IPS-NIHi7 (cell line): ENCODE results near the gene NCBP2L.
"Not testable (repeated sequence)": the region's sequence is repeated elsewhere in the genome, so short reads cannot be mapped to it uniquely, and the experiment has no call there.

ENCODE experiments used
- DNase-seq: peaks from one replicate; pipeline ENCODE4 v3.0.0; 2012; ENCODE audit warnings: mixed read lengths; ENCODE audit errors: extremely low spot score

NCBP2L gene

GRCh38 chrX:107810053-107810452 lies 32.5 kb downstream of the NCBP2L start:
- DNase-seq, result not testable (repeated sequence)

- DNase-seq, result no peak
Observed at GRCh38 chrX:107818900-107819521, 41.5 kb downstream of the NCBP2L start.

GRCh38 chrX:107823042-107823441 lies 45.5 kb downstream of the NCBP2L start:
- DNase-seq, result no peak

GRCh38 chrX:107823456-107823855 lies 45.9 kb downstream of the NCBP2L start:
- no peak for DNase-seq

GRCh38 chrX:107825698-107826237 lies 48.2 kb downstream of the NCBP2L start, which contains the start of gene MID2:
Gene MID2, plus strand, starts transcription at chrX:107825866. Its CDS starts 561 bp downstream, at chrX:107826427.
- DNase-seq, result peak; percentile 79

GRCh38 chrX:107826238-107827029 lies 48.9 kb downstream of the NCBP2L start:
- DNase-seq, result peak; percentile 60

- DNase-seq, result no peak
Observed at GRCh38 chrX:107827030-107827831, 49.7 kb downstream of the NCBP2L start.

- no peak for DNase-seq
Observed at GRCh38 chrX:107827852-107828251, 50.3 kb downstream of the NCBP2L start.

GRCh38 chrX:107829878-107830277 lies 52.3 kb downstream of the NCBP2L start:
- DNase-seq, result no peak

- no peak for DNase-seq
Observed at GRCh38 chrX:107831071-107831730, 53.7 kb downstream of the NCBP2L start.

- DNase-seq, result no peak
Observed at GRCh38 chrX:107834275-107835201, 57.0 kb downstream of the NCBP2L start.

- no peak for DNase-seq
Observed at GRCh38 chrX:107836958-107837357, 59.4 kb downstream of the NCBP2L start.

GRCh38 chrX:107840971-107841370 lies 63.4 kb downstream of the NCBP2L start:
- DNase-seq, result no peak

GRCh38 chrX:107842715-107843400 lies 65.3 kb downstream of the NCBP2L start:
- DNase-seq, result no peak
